ENCODE measurements around the gene EDN2.

The EDN2 gene

GRCh38 chr1:41484402-41485241 lies at the start of gene EDN2:
Gene EDN2 (minus strand): TSS chr1:41484683. CDS start chr1:41484601, 82 bp downstream.
- H3K27me3 ChIP-seq (replicated peaks), result no peaks in the 10 kb centered on the region
- in situ Hi-C loops (cut with HindIII; ENCODE audit: low pct_ligation_motif_present, low sequenced_read_pairs), result no loop called here
- no peak for DNase-seq
- H3K36me3 ChIP-seq (replicated peaks), result no peaks in the 10 kb centered on the region
- no peak within 1 kb of the TSS for H3K27ac ChIP-seq
- TF ChIP-seq CTCF (IDR thresholded peaks at IDR 0.05; ENCODE audit: low read depth, low read length, missing control alignments), result peak; percentile 55
- no peak within 1 kb of the TSS for H3K4me3 ChIP-seq (ENCODE audit: low read depth, low read length)

GRCh38 chr1:41533731-41534080 lies 49.2 kb upstream of the EDN2 start:
- in situ Hi-C loops (cut with HindIII; ENCODE audit: low pct_ligation_motif_present, low sequenced_read_pairs), result no loop called here
- Histone ChIP-seq H3K27me3 (replicated peaks) (no peaks in the 10 kb centered on the region), H3K4me3 (ENCODE audit: low read depth, low read length) (no peak overlapping the region), H3K27ac (no peak overlapping the region), H3K36me3 (replicated peaks) (no peaks in the 10 kb centered on the region)
- no peak for DNase-seq
- no peak for TF ChIP-seq CTCF (IDR thresholded peaks at IDR 0.05; ENCODE audit: low read depth, low read length, missing control alignments)

GRCh38 chr1:41533016-41533730 lies 48.7 kb upstream of the EDN2 start:
- in situ Hi-C loops (cut with HindIII; ENCODE audit: low pct_ligation_motif_present, low sequenced_read_pairs), result no loop called here
- DNase-seq, result no peak
- no peak overlapping the region for H3K4me3 ChIP-seq (ENCODE audit: low read depth, low read length)
- no peak overlapping the region for H3K27ac ChIP-seq
- H3K27me3 ChIP-seq (replicated peaks), result no peaks in the 10 kb centered on the region
- TF ChIP-seq CTCF (IDR thresholded peaks at IDR 0.05; ENCODE audit: low read depth, low read length, missing control alignments), result no peak
- no peaks in the 10 kb centered on the region for H3K36me3 ChIP-seq (replicated peaks)

GRCh38 chr1:41532206-41532975 lies 47.9 kb upstream of the EDN2 start:
- DNase-seq, result no peak
- TF ChIP-seq CTCF (IDR thresholded peaks at IDR 0.05; ENCODE audit: low read depth, low read length, missing control alignments), result no peak
- no peak overlapping the region for H3K27ac ChIP-seq
- H3K4me3 ChIP-seq (ENCODE audit: low read depth, low read length), result no peak overlapping the region
- H3K36me3 ChIP-seq (replicated peaks), result no peaks in the 10 kb centered on the region
- in situ Hi-C loops (cut with HindIII; ENCODE audit: low pct_ligation_motif_present, low sequenced_read_pairs), result no loop called here
- no peaks in the 10 kb centered on the region for H3K27me3 ChIP-seq (replicated peaks)

- in situ Hi-C loops (cut with HindIII; ENCODE audit: low pct_ligation_motif_present, low sequenced_read_pairs), result no loop called here
- no peak overlapping the region for H3K27ac ChIP-seq
These were observed 45.9 kb upstream of the EDN2 start for GRCh38 chr1:41530411-41530810.

More at GRCh38 chr1:41530411-41530810, 45.9 kb upstream of the EDN2 start:
- Histone ChIP-seq H3K36me3 (replicated peaks) (no peaks in the 10 kb centered on the region), H3K27me3 (replicated peaks) (no peaks in the 10 kb centered on the region), H3K4me3 (ENCODE audit: low read depth, low read length) (no peak overlapping the region)
- DNase-seq, result no peak
- TF ChIP-seq CTCF (IDR thresholded peaks at IDR 0.05; ENCODE audit: low read depth, low read length, missing control alignments), result no peak

Data from brain microvascular endothelial cell (primary cell).